GM18909 (cell line): ENCODE results near the gene SERPINE3.

Source experiments
- ATAC-seq: cut with Tn5 transposase; IDR thresholded peaks from one replicate; pipeline ENCODE4 v1.9.1; 2021; ENCODE audit warnings: mild to moderate bottlenecking; ENCODE audit not compliant: unreplicated experiment, poor library complexity

Gene SERPINE3

GRCh38 chr13:51357928-51358595 is 18.6 kb downstream of the SERPINE3 start:
- ATAC-seq: no peak

GRCh38 chr13:51359352-51359751 is 19.9 kb downstream of the SERPINE3 start:
- no peak for ATAC-seq

GRCh38 chr13:51360489-51360888 is 21.0 kb downstream of the SERPINE3 start:
- no peak for ATAC-seq

GRCh38 chr13:51361106-51361505 is 21.6 kb downstream of the SERPINE3 start:
- no peak for ATAC-seq

- ATAC-seq: no peak
Measured at GRCh38 chr13:51363625-51364024, 24.1 kb downstream of the SERPINE3 start.

GRCh38 chr13:51364404-51365008 is 25.0 kb downstream of the SERPINE3 start:
- no peak for ATAC-seq

- no peak for ATAC-seq
Measured at GRCh38 chr13:51370116-51370515, 30.6 kb downstream of the SERPINE3 start.

- no peak for ATAC-seq
Measured at GRCh38 chr13:51370811-51371210, 31.3 kb downstream of the SERPINE3 start.

- no peak for ATAC-seq
Measured at GRCh38 chr13:51371768-51372399, 32.4 kb downstream of the SERPINE3 start.

GRCh38 chr13:51373451-51373850 is 34.0 kb downstream of the SERPINE3 start:
- ATAC-seq: no peak

- ATAC-seq: no peak
Measured at GRCh38 chr13:51380269-51380668, 40.8 kb downstream of the SERPINE3 start.

GRCh38 chr13:51385114-51385513 is 45.6 kb downstream of the SERPINE3 start:
- ATAC-seq: no peak

- ATAC-seq: no peak
Measured at GRCh38 chr13:51394724-51395123, 55.2 kb downstream of the SERPINE3 start.

- ATAC-seq: peak; percentile 57
Measured at GRCh38 chr13:51396352-51396751, 56.9 kb downstream of the SERPINE3 start.

- no peak for ATAC-seq
Measured at GRCh38 chr13:51397262-51397941, 57.9 kb downstream of the SERPINE3 start.

GRCh38 chr13:51405176-51405575 is 65.7 kb downstream of the SERPINE3 start:
- ATAC-seq: no peak

- no peak for ATAC-seq
Measured at GRCh38 chr13:51412431-51412830, 72.9 kb downstream of the SERPINE3 start.
